Fibroblast of skin of left biceps (primary cell): ENCODE data around the gene FBXW7.

ENCODE experiments used
- DNase-seq, 2 experiments: peaks; one replicate each; pipeline ENCODE4 v3.0.0-alpha.2; 2013; ENCODE audit warnings: low read depth in 2 of 2

Gene FBXW7

GRCh38 chr4:152283801-152284470 is 252.0 kb downstream of the FBXW7 start:
- DNase-seq, result no peak

- no peak for DNase-seq
Measured at GRCh38 chr4:152281822-152282221, 254.1 kb downstream of the FBXW7 start.

DNA sequence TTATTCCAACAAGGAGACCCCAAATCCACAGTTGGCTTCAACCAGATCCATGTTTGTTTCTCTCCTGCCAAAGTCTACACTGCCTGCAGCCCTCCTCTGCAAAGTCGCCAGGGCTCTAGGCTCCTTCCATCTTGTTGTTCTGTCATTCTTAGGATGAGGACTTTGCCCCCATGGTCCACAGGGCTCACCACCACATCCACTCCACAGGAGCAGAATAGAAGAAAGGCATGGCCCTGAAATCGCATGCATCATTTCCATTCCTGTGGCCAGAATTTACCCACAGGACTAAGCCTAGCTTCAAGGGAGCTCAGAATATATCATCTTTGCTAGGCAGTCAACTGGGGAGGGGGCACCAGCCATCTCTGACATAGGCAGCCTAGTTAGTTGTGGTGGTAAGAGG is 254.7 kb downstream of the FBXW7 start:
- DNase-seq, result no peak

- no peak for DNase-seq
Measured at GRCh38 chr4:152279234-152279566, 256.7 kb downstream of the FBXW7 start.

- DNase-seq, result no peak
Measured at GRCh38 chr4:152278505-152279233, 257.2 kb downstream of the FBXW7 start.

- DNase-seq, result no peak
Measured at GRCh38 chr4:152278172-152278504, 257.8 kb downstream of the FBXW7 start.

GRCh38 chr4:152277333-152277732 is 258.6 kb downstream of the FBXW7 start:
- no peak for DNase-seq

GRCh38 chr4:152273343-152273742 is 262.5 kb downstream of the FBXW7 start:
- DNase-seq, result no peak
